ENCODE measurements around the gene FRMD7.

The FRMD7 gene

DNA sequence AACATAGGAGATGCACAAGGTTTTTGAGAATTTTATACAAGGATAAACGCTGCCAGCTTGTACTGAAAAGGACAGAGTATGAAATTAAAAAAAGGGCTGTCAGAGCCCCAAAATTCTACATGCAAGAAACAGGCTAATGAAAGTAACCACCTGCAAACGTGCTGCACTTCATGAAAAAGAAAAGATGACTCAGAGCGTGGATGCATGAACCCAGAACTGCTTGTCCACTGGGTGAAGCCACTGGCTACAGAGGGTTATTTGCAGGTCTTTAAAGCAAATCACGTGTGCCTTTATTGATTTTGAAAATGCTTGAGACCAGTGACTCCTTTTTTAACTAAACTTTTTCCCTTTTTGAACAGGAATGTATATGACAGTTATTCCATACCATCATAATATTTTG is 25.3 kb upstream of the FRMD7 start:
- no peak overlapping the region for H3K4me3 ChIP-seq (ENCODE audit: low read depth, low read length)
- TF ChIP-seq, protein P1, sequence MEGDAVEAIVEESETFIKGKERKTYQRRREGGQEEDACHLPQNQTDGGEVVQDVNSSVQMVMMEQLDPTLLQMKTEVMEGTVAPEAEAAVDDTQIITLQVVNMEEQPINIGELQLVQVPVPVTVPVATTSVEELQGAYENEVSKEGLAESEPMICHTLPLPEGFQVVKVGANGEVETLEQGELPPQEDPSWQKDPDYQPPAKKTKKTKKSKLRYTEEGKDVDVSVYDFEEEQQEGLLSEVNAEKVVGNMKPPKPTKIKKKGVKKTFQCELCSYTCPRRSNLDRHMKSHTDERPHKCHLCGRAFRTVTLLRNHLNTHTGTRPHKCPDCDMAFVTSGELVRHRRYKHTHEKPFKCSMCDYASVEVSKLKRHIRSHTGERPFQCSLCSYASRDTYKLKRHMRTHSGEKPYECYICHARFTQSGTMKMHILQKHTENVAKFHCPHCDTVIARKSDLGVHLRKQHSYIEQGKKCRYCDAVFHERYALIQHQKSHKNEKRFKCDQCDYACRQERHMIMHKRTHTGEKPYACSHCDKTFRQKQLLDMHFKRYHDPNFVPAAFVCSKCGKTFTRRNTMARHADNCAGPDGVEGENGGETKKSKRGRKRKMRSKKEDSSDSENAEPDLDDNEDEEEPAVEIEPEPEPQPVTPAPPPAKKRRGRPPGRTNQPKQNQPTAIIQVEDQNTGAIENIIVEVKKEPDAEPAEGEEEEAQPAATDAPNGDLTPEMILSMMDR (IDR thresholded peaks at IDR 0.05; ENCODE audit: borderline replicate concordance, insufficient read depth, low read depth, low read length), result no peak

DNA sequence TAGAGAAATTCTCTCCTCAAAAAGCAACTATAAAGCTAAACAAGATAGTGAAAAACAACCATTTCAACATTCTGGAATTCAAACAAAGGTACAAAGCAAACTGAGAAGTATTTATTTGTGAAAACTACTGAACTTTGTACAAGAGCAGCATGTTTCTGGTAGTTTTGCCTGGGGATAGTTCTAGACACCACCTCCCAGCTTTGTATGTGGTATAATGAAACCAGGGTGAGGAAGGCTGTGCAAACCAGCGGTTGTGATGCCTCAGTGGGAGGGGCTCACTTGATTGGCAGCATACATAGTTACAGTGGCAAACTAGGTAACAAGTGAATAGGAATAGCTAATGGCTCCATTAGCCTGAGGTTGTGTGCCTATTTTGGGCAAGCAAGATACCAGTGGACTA is 18.6 kb upstream of the FRMD7 start:
- TF ChIP-seq, protein P1 (IDR thresholded peaks at IDR 0.05; ENCODE audit: borderline replicate concordance, insufficient read depth, low read depth, low read length), result no peak
- no peak overlapping the region for H3K4me3 ChIP-seq (ENCODE audit: low read depth, low read length)

DNA sequence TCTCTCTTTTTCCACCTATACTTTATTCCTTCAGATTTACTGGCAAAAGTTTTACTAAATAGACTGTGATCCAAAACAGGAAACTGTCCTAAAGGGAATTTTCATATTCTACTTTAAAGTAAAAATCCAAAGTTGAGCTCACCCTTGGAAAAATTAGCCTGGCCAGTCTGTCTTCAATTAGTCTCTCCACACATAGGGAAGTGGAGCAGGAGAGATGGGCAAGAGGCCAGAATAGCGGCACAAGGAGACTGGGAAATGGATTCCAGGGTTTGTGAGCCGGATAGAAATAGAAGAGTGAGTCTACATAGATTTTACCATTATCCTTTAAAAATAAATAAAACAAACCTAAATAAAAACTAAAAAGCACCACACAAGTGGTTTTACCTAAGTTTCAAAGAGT is 16.2 kb upstream of the FRMD7 start:
- TF ChIP-seq, protein P1 (IDR thresholded peaks at IDR 0.05; ENCODE audit: borderline replicate concordance, insufficient read depth, low read depth, low read length), result no peak
- H3K4me3 ChIP-seq (ENCODE audit: low read depth, low read length), result no peak overlapping the region

DNA sequence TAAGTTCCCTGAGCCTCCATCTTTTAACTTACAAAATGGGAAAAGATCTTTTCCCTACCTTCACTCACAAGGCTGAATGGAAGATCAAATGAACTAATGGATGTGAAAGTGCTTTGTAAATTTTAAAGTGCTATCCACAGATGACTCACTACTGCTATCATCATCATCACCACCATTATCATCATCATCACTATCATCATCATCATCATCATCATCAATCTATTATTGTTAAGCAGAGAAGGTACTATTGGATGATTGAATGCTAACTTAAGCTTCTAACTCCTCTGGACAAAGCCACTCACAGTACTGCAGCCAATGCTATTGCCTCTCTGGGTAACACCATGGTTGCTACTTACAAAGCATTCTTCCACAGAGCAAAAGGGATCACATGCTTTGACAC is 1.9 kb downstream of the FRMD7 start:
- TF ChIP-seq, protein P1 (IDR thresholded peaks at IDR 0.05; ENCODE audit: borderline replicate concordance, insufficient read depth, low read depth, low read length), result no peak

DNA sequence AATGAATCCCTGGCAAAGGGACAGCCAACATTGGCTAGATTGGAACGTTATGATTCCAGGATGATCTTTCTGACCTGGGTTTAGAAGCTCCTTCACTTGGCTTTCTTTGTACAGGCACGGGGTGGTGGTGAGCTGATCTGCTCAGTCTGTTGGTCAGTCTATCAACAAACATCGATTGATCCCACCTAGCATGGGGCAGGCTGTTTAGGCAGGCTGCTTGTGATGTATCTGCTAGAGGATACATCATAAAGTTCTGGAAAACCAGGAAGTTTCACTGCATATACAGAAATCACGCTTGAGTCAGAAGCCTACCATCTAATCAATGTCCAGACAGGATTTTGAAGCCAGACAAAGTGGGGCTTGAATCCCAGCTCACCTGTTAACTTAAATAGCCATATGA is 6.9 kb downstream of the FRMD7 start:
- TF ChIP-seq, protein P1 (IDR thresholded peaks at IDR 0.05; ENCODE audit: borderline replicate concordance, insufficient read depth, low read depth, low read length), result no peak
- no peak overlapping the region for H3K4me3 ChIP-seq (ENCODE audit: low read depth, low read length)

More for the DNA sequence above, 1.9 kb downstream of the FRMD7 start:
- no peak overlapping the region for H3K4me3 ChIP-seq (ENCODE audit: low read depth, low read length)

DNA sequence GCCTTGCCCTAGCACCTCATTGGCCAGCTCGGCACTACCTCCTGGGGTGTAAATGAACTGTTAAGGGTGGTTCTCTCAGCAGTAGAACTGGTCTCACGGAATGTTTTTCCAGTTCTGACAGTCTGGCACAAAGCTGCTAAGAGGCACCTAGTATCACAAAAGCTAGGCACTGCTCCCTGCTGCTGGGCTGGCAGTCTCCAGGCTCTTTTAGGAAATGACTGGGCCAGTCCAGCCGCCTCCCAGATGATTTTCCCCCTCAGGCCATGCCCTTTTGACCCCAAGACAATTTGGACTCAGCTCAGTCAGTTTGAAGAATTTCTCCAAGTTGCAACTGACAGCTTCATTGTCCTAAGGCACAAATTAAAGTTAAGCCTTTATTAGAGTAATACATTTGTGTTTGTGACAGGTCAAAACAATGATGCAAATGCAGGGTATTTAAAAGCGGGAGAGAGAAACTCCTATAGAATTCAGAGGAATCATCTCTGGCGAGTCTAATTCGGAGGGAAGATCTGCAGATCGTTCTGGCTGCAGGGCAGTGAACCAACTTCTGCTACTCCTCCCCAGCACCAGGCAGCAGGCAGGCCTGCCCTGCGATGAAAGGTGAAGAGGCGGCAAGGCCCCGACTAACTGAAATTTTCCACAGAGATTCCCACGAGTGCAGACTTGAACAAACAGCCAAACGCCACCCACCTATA is 7.9 kb downstream of the FRMD7 start:
- TF ChIP-seq, protein P1 (IDR thresholded peaks at IDR 0.05; ENCODE audit: borderline replicate concordance, insufficient read depth, low read depth, low read length), result no peak
- no peak overlapping the region for H3K4me3 ChIP-seq (ENCODE audit: low read depth, low read length)

DNA sequence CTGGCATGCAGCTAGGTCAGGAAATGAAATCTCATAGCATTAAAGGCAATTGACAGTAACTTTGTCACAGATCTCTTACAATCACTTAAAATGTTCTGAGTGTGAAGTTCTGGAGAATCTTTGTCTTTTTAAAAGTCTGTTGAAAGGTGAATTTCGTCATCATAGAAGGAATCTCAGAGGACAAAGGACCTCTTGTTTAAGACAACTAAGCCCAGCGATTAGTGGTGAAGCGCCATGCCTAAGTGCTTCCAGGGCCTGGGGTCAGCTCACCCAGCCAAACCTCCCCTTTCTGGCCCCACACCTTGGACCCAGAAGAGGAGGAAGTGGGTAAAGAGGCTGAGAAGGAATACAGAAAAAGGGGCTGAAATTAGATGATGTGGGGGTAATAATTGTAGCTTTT is 8.5 kb downstream of the FRMD7 start:
- H3K4me3 ChIP-seq (ENCODE audit: low read depth, low read length), result no peak overlapping the region
- TF ChIP-seq, protein P1 (IDR thresholded peaks at IDR 0.05; ENCODE audit: borderline replicate concordance, insufficient read depth, low read depth, low read length), result no peak

Measured in GM12875 (cell line).